ENCODE data around the gene NETO2.

DNA sequence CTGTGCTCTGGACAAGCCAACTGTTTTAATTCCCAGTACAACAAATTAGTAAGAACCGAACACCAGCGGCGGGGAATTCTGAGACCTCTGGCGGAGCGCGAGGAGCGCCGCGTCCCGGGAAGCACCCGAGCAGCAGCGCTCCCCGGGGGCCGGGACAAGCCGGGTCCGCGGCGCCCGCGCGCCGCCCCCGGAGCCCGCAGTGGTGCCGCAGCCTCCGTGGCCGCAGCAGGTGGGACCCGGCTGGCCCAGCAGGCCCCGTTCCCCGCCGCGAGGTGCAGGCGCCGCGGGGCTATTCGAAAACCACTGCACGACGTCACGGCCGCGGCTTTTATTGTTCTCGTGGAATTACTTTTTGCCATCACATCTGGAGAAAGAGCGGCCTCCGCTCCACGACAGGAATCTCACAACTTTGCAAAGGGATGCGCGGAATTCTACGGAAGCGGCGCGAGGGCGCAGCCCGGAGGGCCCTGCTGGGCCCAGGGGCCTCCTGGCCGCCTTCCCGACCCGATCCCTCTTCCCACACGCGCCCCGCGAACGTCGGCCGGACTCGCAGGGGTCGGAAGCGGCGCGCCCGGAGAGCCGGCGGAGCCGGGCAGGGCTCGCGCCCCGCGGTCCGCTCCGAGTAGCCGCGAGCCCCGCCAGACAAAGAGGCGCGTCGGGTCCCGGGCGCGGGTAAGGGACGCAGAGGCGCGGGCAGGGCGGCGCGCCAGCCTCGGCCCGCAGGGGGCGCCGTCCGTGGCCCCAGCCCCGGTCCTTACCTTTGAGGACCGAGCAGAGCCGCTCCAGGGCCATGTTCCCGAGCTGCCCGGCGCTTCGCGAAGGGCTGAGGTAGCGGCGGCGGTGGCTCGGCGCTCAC lies 696 bp downstream of the NETO2 start:
- TF ChIP-seq, protein P1, sequence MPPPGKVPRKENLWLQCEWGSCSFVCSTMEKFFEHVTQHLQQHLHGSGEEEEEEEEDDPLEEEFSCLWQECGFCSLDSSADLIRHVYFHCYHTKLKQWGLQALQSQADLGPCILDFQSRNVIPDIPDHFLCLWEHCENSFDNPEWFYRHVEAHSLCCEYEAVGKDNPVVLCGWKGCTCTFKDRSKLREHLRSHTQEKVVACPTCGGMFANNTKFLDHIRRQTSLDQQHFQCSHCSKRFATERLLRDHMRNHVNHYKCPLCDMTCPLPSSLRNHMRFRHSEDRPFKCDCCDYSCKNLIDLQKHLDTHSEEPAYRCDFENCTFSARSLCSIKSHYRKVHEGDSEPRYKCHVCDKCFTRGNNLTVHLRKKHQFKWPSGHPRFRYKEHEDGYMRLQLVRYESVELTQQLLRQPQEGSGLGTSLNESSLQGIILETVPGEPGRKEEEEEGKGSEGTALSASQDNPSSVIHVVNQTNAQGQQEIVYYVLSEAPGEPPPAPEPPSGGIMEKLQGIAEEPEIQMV (CRISPR knock-in tag; IDR thresholded peaks at IDR 0.05; ENCODE audit: low read depth), result no peak
- TF ChIP-seq NPAS2 (CRISPR knock-in tag; IDR thresholded peaks at IDR 0.05; ENCODE audit: borderline replicate concordance) (no peak), POLR2A (IDR thresholded peaks at IDR 0.05; ENCODE audit: insufficient read depth in 1 of 2, low read depth in 2 of 2, low read length in 2 of 2) (no peak; a peak in 1 of 4 replicates), CHD2 (IDR thresholded peaks at IDR 0.05; ENCODE audit: low read depth, low read length) (no peak)

Data from HepG2 (cell line).